Measurements from ENCODE around the gene MED27. TPM values are rescaled to one million over a fixed set of nuclear protein-coding genes. Genes with fewer than 3 reads are reported as not detected.

MED27 gene
- total RNA-seq, 2 donors from 2014 or later: 17.8 to 24.5 TPM

GRCh38 chr9:132008184-132008803 lies 71.4 kb downstream of the MED27 start:
- intact Hi-C loops (cut with DNase I): no loop called here
- DNase-seq (ENCODE audit: low spot score): no peak

- intact Hi-C loops (cut with DNase I): no loop called here
- DNase-seq (ENCODE audit: low spot score): no peak
Observed at GRCh38 chr9:132007371-132008025, 72.2 kb downstream of the MED27 start.

- DNase-seq (ENCODE audit: low spot score): no peak
- intact Hi-C loops (cut with DNase I): no loop called here
Observed at GRCh38 chr9:132006677-132007370, 72.8 kb downstream of the MED27 start.

- intact Hi-C loops (cut with DNase I): no loop called here
- no peak for DNase-seq (ENCODE audit: low spot score)
Observed at GRCh38 chr9:132005899-132006298, 73.8 kb downstream of the MED27 start.

GRCh38 chr9:132004323-132004722 lies 75.3 kb downstream of the MED27 start:
- intact Hi-C loops (cut with DNase I): no loop called here
- DNase-seq (ENCODE audit: low spot score): no peak

- DNase-seq (ENCODE audit: low spot score): no peak
- intact Hi-C loops (cut with DNase I): no loop called here
Observed at GRCh38 chr9:132003896-132004295, 75.8 kb downstream of the MED27 start.

GRCh38 chr9:132003319-132003704 lies 76.4 kb downstream of the MED27 start:
- no peak for DNase-seq (ENCODE audit: low spot score)
- intact Hi-C loops (cut with DNase I): no loop called here

- intact Hi-C loops (cut with DNase I): no loop called here
- no peak for DNase-seq (ENCODE audit: low spot score)
Observed at GRCh38 chr9:132002643-132003318, 76.9 kb downstream of the MED27 start.

- intact Hi-C loops (cut with DNase I): no loop called here
- DNase-seq (ENCODE audit: low spot score): no peak
Observed at GRCh38 chr9:132001567-132001966, 78.1 kb downstream of the MED27 start.

- no peak for DNase-seq (ENCODE audit: low spot score)
- intact Hi-C loops (cut with DNase I): no loop called here
Observed at GRCh38 chr9:132000659-132001058, 79.0 kb downstream of the MED27 start.

- no peak for DNase-seq (ENCODE audit: low spot score)
- intact Hi-C loops (cut with DNase I): no loop called here
Observed at GRCh38 chr9:131999692-132000551, 79.7 kb downstream of the MED27 start.

- intact Hi-C loops (cut with DNase I): no loop called here
- DNase-seq (ENCODE audit: low spot score): no peak
Observed at GRCh38 chr9:131997779-131998178, 81.9 kb downstream of the MED27 start.

GRCh38 chr9:131997076-131997475 lies 82.6 kb downstream of the MED27 start:
- no peak for DNase-seq (ENCODE audit: low spot score)
- intact Hi-C loops (cut with DNase I): no loop called here

- no peak for DNase-seq (ENCODE audit: low spot score)
- intact Hi-C loops (cut with DNase I): no loop called here
Observed at GRCh38 chr9:131995382-131995781, 84.3 kb downstream of the MED27 start.

- no peak for DNase-seq (ENCODE audit: low spot score)
- intact Hi-C loops (cut with DNase I): no loop called here
Observed at GRCh38 chr9:131994364-131995125, 85.1 kb downstream of the MED27 start.

GRCh38 chr9:131992906-131993657 lies 86.6 kb downstream of the MED27 start:
- intact Hi-C loops (cut with DNase I): no loop called here

GRCh38 chr9:131987232-131987631 lies 92.4 kb downstream of the MED27 start:
- DNase-seq (ENCODE audit: low spot score): no peak
- intact Hi-C loops (cut with DNase I): no loop called here

More at GRCh38 chr9:131992906-131993657, 86.6 kb downstream of the MED27 start:
- no peak for DNase-seq (ENCODE audit: low spot score)

- DNase-seq (ENCODE audit: low spot score): no peak
- intact Hi-C loops (cut with DNase I): no loop called here
Observed at GRCh38 chr9:131986576-131986975, 93.1 kb downstream of the MED27 start.
